Pancreas (tissue), 10 donors: Measurements from ENCODE around the gene RRP12. TPM values are rescaled to one million over a fixed set of nuclear protein-coding genes. Genes with fewer than 3 reads are reported as not detected.

Experiments used
- ATAC-seq, 4 donors: fragments of 200-7000 bp; cut with Tn5 transposase; one replicate each; pipeline versions ENCODE4 v1.8.0 to v1.9.1; 2020; ENCODE audit warnings: mild to moderate bottlenecking in 4 of 4, moderate library complexity in 4 of 4
- DNase-seq, 6 donors: peaks; one replicate each; pipeline ENCODE4 v3.0.0-alpha.2; 2020
- FAIRE-seq: peaks from 2 replicates; lab custom pipeline; 2012; peaks lifted over from hg19 to GRCh38; lab: Jason Lieb, UNC
- H3K27ac ChIP-seq, 4 donors: fragments of 200-600 bp; sonication (generic); 1 replicate in 3 of 4; 2 replicates in 1 of 4; pipeline versions ENCODE4 v1.5.0 to v1.8.0; 2020
- H3K27me3 ChIP-seq, 4 donors: fragments of 200-600 bp; one replicate each; pipeline ENCODE4 v1.8.0; 2021
- H3K36me3 ChIP-seq, 3 donors: fragments of 200-600 bp; sonication (generic) in 1 of 3; one replicate each; pipeline versions ENCODE4 v1.5.0 to v1.8.0; 2020 to 2021
- H3K4me1 ChIP-seq, 3 donors: fragments of 200-600 bp; one replicate each; pipeline ENCODE4 v1.8.0; 2021
- H3K4me3 ChIP-seq, 4 donors: fragments of 200-600 bp; sonication (generic) in 2 of 4; one replicate each; pipeline versions ENCODE4 v1.5.0 to v1.8.0; 2020 to 2021
- H3K9me3 ChIP-seq, 4 donors: fragments of 200-600 bp; one replicate each; pipeline ENCODE4 v1.8.0; 2021
- WGBS, 2 donors: extraction: QIAGEN DNeasy Blood & Tissue Kit; methylation state at CpG; one replicate each; pipeline ENCODE4 v1.1.7; 2013; 5-methylcytosine and 5-hydroxymethylcytosine counted together
- intact Hi-C, 3 donors: fragments of 100-400 bp; cut with DNase I; formaldehyde crosslinking; loops; one replicate each; pipeline versions ENCODE4 v1.11.1 to v1.14.2; 2022
- polyA plus RNA-seq, 2 donors: library from polyadenylated mRNA; stranded (reverse); fragments of 200-250 nt; gene quantifications; one replicate each; pipeline ENCODE4 v1.2.3, GENCODE V29; 2013
- total RNA-seq, 6 donors: library from RNA; stranded (reverse); fragmentation: NEBNext Ultra II Directional in 4 of 6; extraction: Animal tissue kit (Norgen Biotek cat#: 25700) in 4 of 6; gene quantifications; one replicate each; pipeline versions ENCODE4 v1.2.1 to v1.2.4, GENCODE V29; 2021 to 2023
- TF ChIP-seq, protein P1 (sequence below), 4 donors: fragments of 200-600 bp; sonication (generic) in 3 of 4; IDR thresholded peaks; one replicate each; pipeline versions ENCODE4 v1.5.0 to v1.8.0; 2021; ENCODE audit warnings: antibody characterized with exemption in 4 of 4
- donor health status: healthy with polysubstance abuse.
- donor health status: DM: no; HTN: no; CAD: no; lungs with moderate emphysema.
- donor health status: DM: no; HTN: no; CAD: no.
- donor health status: control.
- donor health status: control.
- donor health status: Bipolar disorder and iron deficiency.
- donor health status: DM: yes; HTN: yes; CAD: no.
- donor health status: DM: no; HTN: no; CAD: no.
- donor health status: DM: no; HTN: no; CAD: no.
- donor health status: DM: yes; HTN: yes; CAD: no.

RRP12 gene, protein sequence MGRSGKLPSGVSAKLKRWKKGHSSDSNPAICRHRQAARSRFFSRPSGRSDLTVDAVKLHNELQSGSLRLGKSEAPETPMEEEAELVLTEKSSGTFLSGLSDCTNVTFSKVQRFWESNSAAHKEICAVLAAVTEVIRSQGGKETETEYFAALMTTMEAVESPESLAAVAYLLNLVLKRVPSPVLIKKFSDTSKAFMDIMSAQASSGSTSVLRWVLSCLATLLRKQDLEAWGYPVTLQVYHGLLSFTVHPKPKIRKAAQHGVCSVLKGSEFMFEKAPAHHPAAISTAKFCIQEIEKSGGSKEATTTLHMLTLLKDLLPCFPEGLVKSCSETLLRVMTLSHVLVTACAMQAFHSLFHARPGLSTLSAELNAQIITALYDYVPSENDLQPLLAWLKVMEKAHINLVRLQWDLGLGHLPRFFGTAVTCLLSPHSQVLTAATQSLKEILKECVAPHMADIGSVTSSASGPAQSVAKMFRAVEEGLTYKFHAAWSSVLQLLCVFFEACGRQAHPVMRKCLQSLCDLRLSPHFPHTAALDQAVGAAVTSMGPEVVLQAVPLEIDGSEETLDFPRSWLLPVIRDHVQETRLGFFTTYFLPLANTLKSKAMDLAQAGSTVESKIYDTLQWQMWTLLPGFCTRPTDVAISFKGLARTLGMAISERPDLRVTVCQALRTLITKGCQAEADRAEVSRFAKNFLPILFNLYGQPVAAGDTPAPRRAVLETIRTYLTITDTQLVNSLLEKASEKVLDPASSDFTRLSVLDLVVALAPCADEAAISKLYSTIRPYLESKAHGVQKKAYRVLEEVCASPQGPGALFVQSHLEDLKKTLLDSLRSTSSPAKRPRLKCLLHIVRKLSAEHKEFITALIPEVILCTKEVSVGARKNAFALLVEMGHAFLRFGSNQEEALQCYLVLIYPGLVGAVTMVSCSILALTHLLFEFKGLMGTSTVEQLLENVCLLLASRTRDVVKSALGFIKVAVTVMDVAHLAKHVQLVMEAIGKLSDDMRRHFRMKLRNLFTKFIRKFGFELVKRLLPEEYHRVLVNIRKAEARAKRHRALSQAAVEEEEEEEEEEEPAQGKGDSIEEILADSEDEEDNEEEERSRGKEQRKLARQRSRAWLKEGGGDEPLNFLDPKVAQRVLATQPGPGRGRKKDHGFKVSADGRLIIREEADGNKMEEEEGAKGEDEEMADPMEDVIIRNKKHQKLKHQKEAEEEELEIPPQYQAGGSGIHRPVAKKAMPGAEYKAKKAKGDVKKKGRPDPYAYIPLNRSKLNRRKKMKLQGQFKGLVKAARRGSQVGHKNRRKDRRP (N-terminal part only)
- total RNA-seq: 10 to 100 TPM; 22.3 to 40.1 (median 27.1) TPM
- 10 to 100 TPM; 36.4 to 44.9 TPM for polyA plus RNA-seq

DNA sequence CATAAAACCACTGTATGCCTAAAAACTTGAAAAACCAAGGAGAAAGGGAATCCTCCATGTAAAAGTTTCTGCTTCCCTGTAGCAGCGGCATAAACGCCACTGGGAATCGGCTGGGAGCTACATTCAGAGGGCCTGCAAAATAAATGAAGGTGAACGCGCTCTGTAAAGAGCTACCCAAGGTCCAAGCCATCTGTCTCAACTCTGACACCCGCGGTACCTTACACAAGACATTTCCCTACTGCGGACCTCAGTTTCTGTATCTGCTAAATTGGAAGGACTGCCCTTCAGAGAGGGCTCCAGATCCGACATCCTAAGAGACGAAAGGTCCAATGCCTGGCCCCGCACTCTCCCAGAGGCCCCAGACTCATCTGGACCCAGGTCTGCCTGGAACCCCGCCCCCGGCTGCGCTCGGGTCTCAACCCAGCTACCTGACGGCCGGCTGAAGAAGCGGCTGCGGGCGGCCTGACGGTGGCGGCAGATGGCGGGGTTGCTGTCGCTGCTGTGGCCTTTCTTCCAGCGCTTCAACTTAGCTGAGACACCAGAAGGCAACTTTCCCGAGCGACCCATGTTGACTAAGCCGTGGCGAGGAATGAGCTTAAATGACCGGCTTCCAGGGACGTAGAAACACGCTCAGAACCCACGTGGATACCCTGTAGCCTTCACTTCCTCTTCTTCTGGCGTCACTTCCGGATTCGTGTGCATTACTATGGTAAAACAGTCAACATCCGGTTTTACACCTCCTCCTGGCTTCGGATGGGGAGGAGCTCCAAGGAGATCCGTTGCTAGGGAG, at the start of gene RRP12:
Gene RRP12 (minus strand): TSS at position 676 of the 790 bp plus-strand sequence. CDS start 109 bp downstream, at position 567.
- intact Hi-C loops: no loop called here
- Histone ChIP-seq H3K27ac (peak within 1 kb of the TSS; percentile 81 to 92 (median 86)), H3K9me3 (no peaks in the 10 kb centered on the region), H3K4me1 (peaks cover 0 to 5% (median 0%) of the 10 kb centered on the region in 3 donors), H3K4me3 (peak within 1 kb of the TSS; percentile 62 to 90 (median 74)), H3K36me3 (peaks cover 0 to 12% (median 0%) of the 10 kb centered on the region in 3 donors), H3K27me3 (no peaks in the 10 kb centered on the region)
- WGBS, 2 donors: 0 to 1% methylated on average over 39 of the region's 39 CpGs
- TF ChIP-seq, protein P1, sequence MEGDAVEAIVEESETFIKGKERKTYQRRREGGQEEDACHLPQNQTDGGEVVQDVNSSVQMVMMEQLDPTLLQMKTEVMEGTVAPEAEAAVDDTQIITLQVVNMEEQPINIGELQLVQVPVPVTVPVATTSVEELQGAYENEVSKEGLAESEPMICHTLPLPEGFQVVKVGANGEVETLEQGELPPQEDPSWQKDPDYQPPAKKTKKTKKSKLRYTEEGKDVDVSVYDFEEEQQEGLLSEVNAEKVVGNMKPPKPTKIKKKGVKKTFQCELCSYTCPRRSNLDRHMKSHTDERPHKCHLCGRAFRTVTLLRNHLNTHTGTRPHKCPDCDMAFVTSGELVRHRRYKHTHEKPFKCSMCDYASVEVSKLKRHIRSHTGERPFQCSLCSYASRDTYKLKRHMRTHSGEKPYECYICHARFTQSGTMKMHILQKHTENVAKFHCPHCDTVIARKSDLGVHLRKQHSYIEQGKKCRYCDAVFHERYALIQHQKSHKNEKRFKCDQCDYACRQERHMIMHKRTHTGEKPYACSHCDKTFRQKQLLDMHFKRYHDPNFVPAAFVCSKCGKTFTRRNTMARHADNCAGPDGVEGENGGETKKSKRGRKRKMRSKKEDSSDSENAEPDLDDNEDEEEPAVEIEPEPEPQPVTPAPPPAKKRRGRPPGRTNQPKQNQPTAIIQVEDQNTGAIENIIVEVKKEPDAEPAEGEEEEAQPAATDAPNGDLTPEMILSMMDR (IDR thresholded peaks at IDR 0.05): no peak
- ATAC-seq (peak; percentile 93 to 99 (median 96)), FAIRE-seq (peak; percentile 84), DNase-seq (peak; percentile 69 to 94 (median 86))

DNA sequence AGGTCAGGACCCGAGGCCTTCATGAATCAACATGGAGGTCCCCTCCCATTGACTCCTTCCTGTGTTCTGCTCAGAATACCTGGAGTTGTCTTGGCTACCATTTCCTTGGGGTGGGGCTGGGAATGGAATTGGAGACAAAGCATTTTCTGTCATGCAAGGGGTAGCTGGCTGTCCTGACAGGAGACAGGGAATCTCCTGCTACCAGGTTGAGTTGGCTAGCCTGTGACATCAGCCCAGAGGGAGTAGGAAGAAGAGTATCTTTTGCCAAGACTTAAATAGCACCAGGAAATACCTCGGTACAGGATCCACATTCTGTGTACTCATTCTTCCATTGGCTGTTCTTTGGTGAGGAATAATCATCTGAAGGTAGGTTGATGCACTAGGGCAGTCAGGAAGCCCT, 49.7 kb upstream of the RRP12 start:
- no peak overlapping the region for H3K27ac ChIP-seq
- TF ChIP-seq, protein P1 (IDR thresholded peaks at IDR 0.05): no peak
- DNase-seq: no peak
- intact Hi-C loops: loop anchor here in 1 of 3 donors (10.0 kb wide), 1 partner anchor 94 kb away; no protein-coding TSS in a partner anchor
- H3K36me3 ChIP-seq: peaks cover 0 to 1% (median 0%) of the 10 kb centered on the region in 3 donors
- peaks cover 0 to 15% (median 14%) of the 10 kb centered on the region in 3 donors for H3K4me1 ChIP-seq
- H3K9me3 ChIP-seq: no peaks in the 10 kb centered on the region
- H3K4me3 ChIP-seq: no peak overlapping the region
- FAIRE-seq: no peak
- WGBS, 2 donors: 60 to 68% methylated on average over 2 of the region's 2 CpGs
- H3K27me3 ChIP-seq: no peaks in the 10 kb centered on the region
- ATAC-seq: no peak

DNA sequence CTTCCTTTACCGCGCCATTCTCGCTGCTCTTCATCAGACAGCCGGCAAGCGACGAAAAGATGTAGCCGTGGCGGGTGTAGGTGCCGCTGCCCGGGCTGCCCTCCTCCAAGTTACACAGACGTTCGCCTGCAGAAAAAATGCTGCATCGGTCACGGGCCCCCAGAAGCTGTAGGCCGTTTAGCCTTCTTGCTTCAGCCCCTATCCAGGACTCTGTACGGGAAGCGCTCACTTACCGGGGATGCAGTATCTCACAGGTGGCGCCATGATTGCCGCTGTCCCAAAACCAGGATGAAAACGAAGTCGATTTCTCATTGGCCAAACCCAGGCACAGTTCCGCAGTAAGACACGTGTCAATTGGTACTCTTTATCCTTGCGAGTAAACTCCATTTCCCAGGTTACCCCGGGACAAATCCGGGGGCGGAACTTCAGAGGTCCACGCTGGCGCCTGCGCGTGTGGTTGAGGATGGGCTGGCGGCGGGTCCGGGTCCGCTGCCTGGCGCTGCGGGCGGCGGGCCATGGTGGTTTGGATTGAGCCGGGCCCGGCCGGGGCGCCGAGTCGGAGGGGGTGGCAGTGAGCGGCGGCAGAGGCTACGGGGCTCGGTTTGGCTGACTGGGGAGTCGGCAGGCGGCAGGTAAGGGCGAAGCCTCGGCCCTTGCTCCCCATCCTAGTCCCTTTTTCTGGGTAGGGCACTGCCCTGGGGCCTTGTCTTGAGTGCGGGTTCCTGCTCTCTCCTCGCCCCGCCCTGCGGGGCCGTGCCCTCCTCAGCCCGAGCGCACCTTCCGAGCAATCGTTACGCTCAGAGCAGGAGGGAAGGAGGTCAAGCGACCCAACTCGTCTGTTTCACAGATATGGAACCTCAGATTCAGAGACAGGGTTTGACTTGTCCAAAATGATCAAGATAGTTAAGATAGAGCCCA, 44.8 kb upstream of the RRP12 start, which contains the start of the genes EXOSC1 and ZDHHC16:
Gene EXOSC1 (minus strand): TSS at position 285 of the 918 bp plus-strand sequence. CDS start 21 bp downstream, at position 264.
Gene ZDHHC16 (plus strand): TSS at position 454 of the 918 bp plus-strand sequence. CDS start 5,501 bp downstream, outside the sequence.
- peak within 1 kb of the TSS in 2 of 4 donors; percentile 46 to 52 for H3K27ac ChIP-seq
- FAIRE-seq (peak; percentile 32), DNase-seq (peak; percentile 85 to 91 (median 88)), ATAC-seq (peak; percentile 96 to 98 (median 98))
- peak within 1 kb of the TSS; percentile 57 to 98 (median 85) for H3K4me3 ChIP-seq
- H3K4me1 ChIP-seq: peaks cover 4 to 23% (median 15%) of the 10 kb centered on the region in 3 donors
- WGBS, 2 donors: 0% methylated on average over 66 of the region's 66 CpGs
- intact Hi-C loops: no loop called here
- TF ChIP-seq, protein P1 (IDR thresholded peaks at IDR 0.05): no peak
- no peaks in the 10 kb centered on the region for H3K27me3 ChIP-seq
- no peaks in the 10 kb centered on the region for H3K9me3 ChIP-seq
- H3K36me3 ChIP-seq: peaks cover 0 to under 1% (median 0%) of the 10 kb centered on the region in 3 donors
